Nephron (organoid): ENCODE results near the gene POLD3.

ENCODE experiments used
- H3K27ac Mint-ChIP-seq, 3 experiments: 2 replicates each; pipeline ENCODE4 v1.8.0; 2020; ENCODE audit warnings: mixed read lengths in 3 of 3, mild to moderate bottlenecking in 2 of 3, moderate library complexity in 1 of 3
- H3K27me3 Mint-ChIP-seq: 2 replicates; pipeline ENCODE4 v1.8.0; 2021; ENCODE audit warnings: low read depth, mild to moderate bottlenecking, moderate library complexity, mixed read lengths
- H3K36me3 Mint-ChIP-seq: 2 replicates; pipeline ENCODE4 v1.8.0; 2020; ENCODE audit warnings: low read depth, mixed read lengths
- H3K4me1 Mint-ChIP-seq: 2 replicates; pipeline ENCODE4 v1.8.0; 2020; ENCODE audit warnings: mixed read lengths
- H3K4me3 Mint-ChIP-seq, 3 experiments: 2 replicates each; pipeline ENCODE4 v1.8.0; 2020; ENCODE audit warnings: mild to moderate bottlenecking in 3 of 3, mixed read lengths in 3 of 3, moderate library complexity in 2 of 3
- H3K9me3 Mint-ChIP-seq: 2 replicates; pipeline ENCODE4 v1.8.0; 2020; ENCODE audit warnings: mixed read lengths
- TF ChIP-seq, protein P1 (sequence below), 3 experiments: fragments of 200-600 bp; sonication (generic); IDR thresholded peaks; one replicate each; pipeline ENCODE4 v1.5.0; 2021; ENCODE audit warnings: antibody characterized with exemption in 3 of 3; ENCODE audit not compliant: unreplicated experiment in 3 of 3

POLD3 gene

GRCh38 chr11:74669211-74670160 is 77.1 kb downstream of the POLD3 start:
- no peaks in the 10 kb centered on the region for H3K36me3 Mint-ChIP-seq
- H3K27ac Mint-ChIP-seq, result peak overlapping the region in 1 of 3 experiments; percentile 49
- no peak overlapping the region for H3K4me3 Mint-ChIP-seq
- H3K4me1 Mint-ChIP-seq, result peaks cover 17% of the 10 kb centered on the region
- no peaks in the 10 kb centered on the region for H3K27me3 Mint-ChIP-seq
- peaks cover 3% of the 10 kb centered on the region for H3K9me3 Mint-ChIP-seq
- TF ChIP-seq, protein P1, sequence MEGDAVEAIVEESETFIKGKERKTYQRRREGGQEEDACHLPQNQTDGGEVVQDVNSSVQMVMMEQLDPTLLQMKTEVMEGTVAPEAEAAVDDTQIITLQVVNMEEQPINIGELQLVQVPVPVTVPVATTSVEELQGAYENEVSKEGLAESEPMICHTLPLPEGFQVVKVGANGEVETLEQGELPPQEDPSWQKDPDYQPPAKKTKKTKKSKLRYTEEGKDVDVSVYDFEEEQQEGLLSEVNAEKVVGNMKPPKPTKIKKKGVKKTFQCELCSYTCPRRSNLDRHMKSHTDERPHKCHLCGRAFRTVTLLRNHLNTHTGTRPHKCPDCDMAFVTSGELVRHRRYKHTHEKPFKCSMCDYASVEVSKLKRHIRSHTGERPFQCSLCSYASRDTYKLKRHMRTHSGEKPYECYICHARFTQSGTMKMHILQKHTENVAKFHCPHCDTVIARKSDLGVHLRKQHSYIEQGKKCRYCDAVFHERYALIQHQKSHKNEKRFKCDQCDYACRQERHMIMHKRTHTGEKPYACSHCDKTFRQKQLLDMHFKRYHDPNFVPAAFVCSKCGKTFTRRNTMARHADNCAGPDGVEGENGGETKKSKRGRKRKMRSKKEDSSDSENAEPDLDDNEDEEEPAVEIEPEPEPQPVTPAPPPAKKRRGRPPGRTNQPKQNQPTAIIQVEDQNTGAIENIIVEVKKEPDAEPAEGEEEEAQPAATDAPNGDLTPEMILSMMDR (IDR thresholded peaks at IDR 0.05; ENCODE audit: unreplicated experiment in 3 of 3), result no peak

GRCh38 chr11:74670171-74670570 is 77.8 kb downstream of the POLD3 start:
- Mint-ChIP-seq H3K27me3 (no peaks in the 10 kb centered on the region), H3K4me1 (peaks cover 17% of the 10 kb centered on the region), H3K9me3 (peaks cover 3% of the 10 kb centered on the region), H3K27ac (no peak overlapping the region), H3K4me3 (no peak overlapping the region), H3K36me3 (no peaks in the 10 kb centered on the region)
- TF ChIP-seq, protein P1 (IDR thresholded peaks at IDR 0.05; ENCODE audit: unreplicated experiment in 3 of 3), result no peak

- H3K27ac Mint-ChIP-seq, result no peak overlapping the region
- no peak overlapping the region for H3K4me3 Mint-ChIP-seq
- H3K9me3 Mint-ChIP-seq, result peaks cover 3% of the 10 kb centered on the region
- no peaks in the 10 kb centered on the region for H3K27me3 Mint-ChIP-seq
- H3K4me1 Mint-ChIP-seq, result peaks cover 23% of the 10 kb centered on the region
- TF ChIP-seq, protein P1 (IDR thresholded peaks at IDR 0.05; ENCODE audit: unreplicated experiment in 3 of 3), result no peak
- H3K36me3 Mint-ChIP-seq, result no peaks in the 10 kb centered on the region
Observed at GRCh38 chr11:74671520-74672196, 79.3 kb downstream of the POLD3 start.

GRCh38 chr11:74672332-74672955 is 80.1 kb downstream of the POLD3 start:
- H3K27ac Mint-ChIP-seq, result peak overlapping the region in 1 of 3 experiments; percentile 34
- H3K4me3 Mint-ChIP-seq, result no peak overlapping the region
- peaks cover 3% of the 10 kb centered on the region for H3K9me3 Mint-ChIP-seq
- no peaks in the 10 kb centered on the region for H3K27me3 Mint-ChIP-seq
- TF ChIP-seq, protein P1 (IDR thresholded peaks at IDR 0.05; ENCODE audit: unreplicated experiment in 3 of 3), result no peak
- no peaks in the 10 kb centered on the region for H3K36me3 Mint-ChIP-seq
- peaks cover 31% of the 10 kb centered on the region for H3K4me1 Mint-ChIP-seq

DNA sequence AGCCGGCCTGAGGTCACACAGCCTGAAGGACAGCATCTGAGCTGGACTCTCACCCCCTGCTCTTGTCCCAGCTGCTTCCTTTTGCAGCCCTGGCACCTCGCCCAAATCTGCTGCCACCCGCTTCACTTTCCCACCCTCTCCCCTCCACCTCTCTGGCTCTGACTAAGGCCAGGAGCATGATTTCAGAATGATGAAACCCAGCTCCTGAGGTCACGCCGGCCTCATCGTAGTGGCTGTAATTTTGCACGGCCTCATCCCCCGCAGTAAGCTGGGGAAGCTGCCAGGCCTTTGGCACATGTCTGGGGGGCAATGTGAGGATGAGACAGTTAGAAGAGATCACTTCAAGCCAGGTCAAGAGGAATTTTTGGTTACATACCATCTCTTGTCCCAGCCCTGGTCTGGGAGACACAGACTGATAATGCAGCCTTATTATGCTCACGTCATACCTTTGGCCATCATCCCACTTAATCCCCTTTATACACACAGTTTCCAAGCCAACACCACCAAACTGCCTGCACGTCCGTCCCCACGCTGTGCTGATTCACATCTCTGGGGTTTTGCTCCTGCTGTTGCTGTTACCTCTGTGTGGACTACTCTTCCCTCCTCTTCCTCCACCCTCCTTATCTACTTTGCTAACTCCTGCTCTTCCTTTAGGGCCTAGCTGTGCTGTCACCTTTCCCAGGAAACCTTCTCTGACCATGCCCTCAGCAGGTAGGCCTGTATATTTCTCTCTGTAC is 80.7 kb downstream of the POLD3 start:
- peaks cover 3% of the 10 kb centered on the region for H3K9me3 Mint-ChIP-seq
- H3K4me3 Mint-ChIP-seq, result no peak overlapping the region
- no peaks in the 10 kb centered on the region for H3K27me3 Mint-ChIP-seq
- peaks cover 31% of the 10 kb centered on the region for H3K4me1 Mint-ChIP-seq
- TF ChIP-seq, protein P1 (IDR thresholded peaks at IDR 0.05; ENCODE audit: unreplicated experiment in 3 of 3), result no peak
- H3K36me3 Mint-ChIP-seq, result no peaks in the 10 kb centered on the region
- H3K27ac Mint-ChIP-seq, result peak overlapping the region in 2 of 3 experiments; percentile 6 to 34
